GM12878 (cell line): ENCODE measurements around the gene FANCD2OS. TPM values are rescaled to one million over a fixed set of nuclear protein-coding genes. Genes with fewer than 3 reads are reported as not detected.
A peak's percentile ranks its signal among the peaks of the same experiment; 100 is the strongest.

Source experiments
- ATAC-seq: fragments of 200-7000 bp; cut with Tn5 transposase; 3 replicates; pipeline ENCODE4 v1.9.1; 2020; ENCODE audit warnings: mild to moderate bottlenecking, moderate library complexity
- BruUV-seq: library from RNA; stranded (reverse); fragments of 400-500 nt; replicated peaks from 2 replicates; lab custom pipeline; 2021; lab: Mats Ljungman, UMichigan
- CTCF ChIA-PET: fragments of 300-600 bp; sonication (Branson Sonifier 250); formaldehyde crosslinking; extraction: SDS; loops from one replicate; lab custom pipeline; 2021; ENCODE audit warnings: inconsistent platforms; lab: Yijun Ruan, JAX
- POLR2A ChIA-PET: fragments of 350-600 bp; formaldehyde crosslinking; extraction: SDS; loops from one replicate; lab custom pipeline; 2021; ENCODE audit warnings: inconsistent platforms; lab: Charles Lee
- RAD21 ChIA-PET: fragments of 300-600 bp; sonication (Branson Sonifier 250); formaldehyde crosslinking; loops from one replicate; lab custom pipeline; 2023; ENCODE audit warnings: antibody characterized with exemption; ENCODE audit not compliant: unreplicated experiment; lab: Charles Lee
- SMC1A ChIA-PET: fragments of 300-600 bp; sonication (Branson Sonifier 250); formaldehyde crosslinking; loops from one replicate; lab custom pipeline; 2023; ENCODE audit not compliant: unreplicated experiment, uncharacterized antibody; lab: Charles Lee
- DNase-seq: peaks from one replicate; pipeline ENCODE4 v3.0.0-alpha.2; 2011; ENCODE audit warnings: low read depth, low spot score
- FAIRE-seq: peaks from 3 replicates; lab custom pipeline; 2011; peaks lifted over from hg19 to GRCh38; lab: Jason Lieb, UNC
- H2AFZ ChIP-seq: 2 replicates; pipeline ENCODE4 v1.6.0; 2011; ENCODE audit warnings: low read depth, low read length, control low read depth; ENCODE audit not compliant: control insufficient read depth
- H3K27ac ChIP-seq: 2 replicates; pipeline ENCODE4 v1.5.1; 2011; ENCODE audit warnings: control low read depth; ENCODE audit not compliant: control insufficient read depth, insufficient read depth
- H3K27me3 ChIP-seq, 2 experiments: replicated peaks in 1 of 2; 2 replicates each; pipeline versions ENCODE4 v1.6.0 to v1.6.1; 2011; ENCODE audit warnings: low read length in 1 of 2; ENCODE audit not compliant: control insufficient read depth in 2 of 2, insufficient read depth in 2 of 2
- H3K36me3 ChIP-seq, 2 experiments: 2 replicates each; pipeline ENCODE4 v1.5.1; 2011; ENCODE audit warnings: low read length in 1 of 2; ENCODE audit not compliant: control insufficient read depth in 2 of 2, insufficient read depth in 2 of 2
- H3K4me1 ChIP-seq: 2 replicates; pipeline ENCODE4 v1.6.1; 2011; ENCODE audit warnings: mild to moderate bottlenecking, low read length, moderate library complexity, mixed read lengths; ENCODE audit not compliant: control insufficient read depth, insufficient read depth
- H3K4me2 ChIP-seq: 2 replicates; pipeline ENCODE4 v1.6.0; 2011; ENCODE audit warnings: control low read depth; ENCODE audit not compliant: control insufficient read depth, insufficient read depth
- H3K4me3 ChIP-seq: fragments of 200-600 bp; sonication (generic); 2 replicates; pipeline ENCODE4 v1.5.1; 2016
- H3K79me2 ChIP-seq: 2 replicates; pipeline ENCODE4 v1.6.0; 2011; ENCODE audit warnings: low read length; ENCODE audit not compliant: control insufficient read depth, insufficient read depth
- H3K9ac ChIP-seq: 2 replicates; pipeline ENCODE4 v1.8.0; 2011; ENCODE audit warnings: low read length, control low read depth, mixed read lengths; ENCODE audit not compliant: control insufficient read depth, insufficient read depth
- H3K9me3 ChIP-seq: replicated peaks from 3 replicates; pipeline ENCODE4 v1.5.1; 2011; ENCODE audit warnings: mild to moderate bottlenecking, low read length; ENCODE audit not compliant: control insufficient read depth, insufficient read depth
- H4K20me1 ChIP-seq: 2 replicates; pipeline ENCODE4 v1.6.0; 2011; ENCODE audit not compliant: control insufficient read depth, insufficient read depth
- CHD2 ChIP-seq: IDR thresholded peaks from 2 replicates; pipeline ENCODE4 v1.6.1; 2011; ENCODE audit warnings: low read depth, low read length, improper control_type of control experiment, borderline replicate concordance
- DPF2 ChIP-seq: fragments of 450-650 bp; IDR thresholded peaks from 2 replicates; pipeline ENCODE4 v1.6.1; 2017; ENCODE audit warnings: mild to moderate bottlenecking
- EP300 ChIP-seq, 2 experiments: fragments of 150-350 bp in 1 of 2; IDR thresholded peaks; 2 replicates each; pipeline ENCODE4 v1.6.1; 2011 to 2012; ENCODE audit warnings: low read depth in 2 of 2, low read length in 2 of 2, borderline replicate concordance in 1 of 2, improper control_type of control experiment in 1 of 2, inconsistent platforms in 1 of 2; ENCODE audit not compliant: control insufficient read depth in 1 of 2
- FOXM1 ChIP-seq: IDR thresholded peaks from 2 replicates; pipeline ENCODE4 v1.6.1; 2012; ENCODE audit warnings: low read depth, mild to moderate bottlenecking, inconsistent platforms, low read length, moderate library complexity
- GATAD2B ChIP-seq: fragments of 450-650 bp; conservative IDR thresholded peaks from 2 replicates; pipeline ENCODE4 v1.6.1; 2017; ENCODE audit warnings: low read depth, mild to moderate bottlenecking, moderate library complexity
- IKZF1 ChIP-seq: fragments of 450-650 bp; conservative IDR thresholded peaks from 2 replicates; pipeline ENCODE4 v1.6.1; 2017; ENCODE audit warnings: antibody characterized with exemption, mild to moderate bottlenecking
- IKZF2 ChIP-seq, 2 experiments: fragments of 450-650 bp; IDR thresholded peaks; 2 replicates each; pipeline ENCODE4 v1.6.1; 2017; ENCODE audit warnings: mild to moderate bottlenecking in 2 of 2, moderate library complexity in 2 of 2
- KDM1A ChIP-seq: fragments of 200-600 bp; sonication (generic); IDR thresholded peaks from 2 replicates; pipeline ENCODE4 v1.6.1; 2016; ENCODE audit warnings: borderline replicate concordance
- NFYA ChIP-seq: IDR thresholded peaks from 2 replicates; pipeline ENCODE4 v1.6.1; 2011; ENCODE audit warnings: low read depth, mild to moderate bottlenecking, low read length, improper control_type of control experiment, borderline replicate concordance
- NR2F1 ChIP-seq: fragments of 450-650 bp; conservative IDR thresholded peaks from 2 replicates; pipeline ENCODE4 v1.6.1; 2017; ENCODE audit warnings: mild to moderate bottlenecking
- RB1 ChIP-seq: fragments of 450-650 bp; formaldehyde crosslinking; IDR thresholded peaks from 2 replicates; pipeline ENCODE4 v1.6.1; 2017; ENCODE audit warnings: mild to moderate bottlenecking, borderline replicate concordance
- ZBTB4 ChIP-seq: fragments of 450-650 bp; formaldehyde crosslinking; IDR thresholded peaks from 2 replicates; pipeline ENCODE4 v1.4.0; 2022; ENCODE audit warnings: mild to moderate bottlenecking, moderate library complexity
- ZSCAN29 ChIP-seq: fragments of 450-650 bp; IDR thresholded peaks from 2 replicates; pipeline ENCODE4 v1.6.1; 2017; ENCODE audit warnings: mild to moderate bottlenecking, moderate library complexity
- WGBS: methylation state at CpG from one replicate; pipeline ENCODE4 v1.1.6; 2016; ENCODE audit warnings: low lambda C conversion rate; ENCODE audit not compliant: insufficient replicate concordance, insufficient coverage; ENCODE audit errors: missing lambda C conversion rate; 5-methylcytosine and 5-hydroxymethylcytosine counted together
- in situ Hi-C: fragments of 300-500 bp; cut with MboI; formaldehyde crosslinking; loops from 9 replicates; pipeline ENCODE4 v1.14.3; 2018; ENCODE audit warnings: mixed read lengths
- intact Hi-C: fragments of 100-400 bp; cut with micrococcal nuclease; formaldehyde crosslinking; loops from one replicate; pipeline ENCODE4 v1.14.2; 2022; ENCODE audit not compliant: unreplicated experiment
- polyA plus RNA-seq, 11 experiments: library from polyadenylated mRNA; depleted of rRNA in 4 of 11; unstranded in 6 of 11; stranded (reverse) in 5 of 11; fragments of >200 nt; fragmentation: Nextera tagmentation in 4 of 11; fragmentation: Illumina TruSeq in 1 of 11; extraction: Ambion mirVana in 4 of 11; extraction: Trizol in 1 of 11; gene quantifications; 1 replicate in 1 of 11; 2 replicates in 10 of 11; pipeline versions ENCODE4 v1.2.1 to v1.2.3, GENCODE V29; 2011 to 2016; ENCODE audit warnings: inconsistent platforms in 2 of 11, missing spikeins in 2 of 11, low read depth in 1 of 11
- total RNA-seq, 4 experiments: library from RNA; depleted of rRNA in 3 of 4; stranded (reverse); fragments of >200 nt in 3 of 4; fragmentation: Illumina TruSeq in 1 of 4; extraction: Trizol in 1 of 4; gene quantifications; 2 replicates each; pipeline versions ENCODE4 v1.2.1 to v1.2.3, GENCODE V29; 2013 to 2021
- TF ChIP-seq, protein P1 (sequence below), 3 experiments: IDR thresholded peaks in 2 of 3; conservative IDR thresholded peaks in 1 of 3; 2 replicates each; pipeline ENCODE4 v1.5.1; 2011; ENCODE audit warnings: low read depth in 3 of 3, low read length in 3 of 3, mild to moderate bottlenecking in 3 of 3, control low read depth in 2 of 3, moderate library complexity in 2 of 3, inconsistent platforms in 1 of 3, mixed read lengths in 1 of 3; ENCODE audit not compliant: control insufficient read depth in 2 of 3, insufficient read depth in 1 of 3; ENCODE audit errors: extremely low read depth in 1 of 3

Gene FANCD2OS
- total and polyA plus RNA-seq, 10 of the 15 experiments (the other 5 are each of a cell fraction or from before 2014, with no cell fraction given), result 0.38 to 0.42 TPM; not detected in 8

GRCh38 chr3:10122724-10123123 is 14.7 kb upstream of the FANCD2OS start (continued):
- TF ChIP-seq NFYA (no peak), NR2F1 (no peak), KDM1A (no peak), GATAD2B (no peak), RB1 (no peak), DPF2 (no peak), ZSCAN29 (no peak)
- TF ChIP-seq, protein P1, sequence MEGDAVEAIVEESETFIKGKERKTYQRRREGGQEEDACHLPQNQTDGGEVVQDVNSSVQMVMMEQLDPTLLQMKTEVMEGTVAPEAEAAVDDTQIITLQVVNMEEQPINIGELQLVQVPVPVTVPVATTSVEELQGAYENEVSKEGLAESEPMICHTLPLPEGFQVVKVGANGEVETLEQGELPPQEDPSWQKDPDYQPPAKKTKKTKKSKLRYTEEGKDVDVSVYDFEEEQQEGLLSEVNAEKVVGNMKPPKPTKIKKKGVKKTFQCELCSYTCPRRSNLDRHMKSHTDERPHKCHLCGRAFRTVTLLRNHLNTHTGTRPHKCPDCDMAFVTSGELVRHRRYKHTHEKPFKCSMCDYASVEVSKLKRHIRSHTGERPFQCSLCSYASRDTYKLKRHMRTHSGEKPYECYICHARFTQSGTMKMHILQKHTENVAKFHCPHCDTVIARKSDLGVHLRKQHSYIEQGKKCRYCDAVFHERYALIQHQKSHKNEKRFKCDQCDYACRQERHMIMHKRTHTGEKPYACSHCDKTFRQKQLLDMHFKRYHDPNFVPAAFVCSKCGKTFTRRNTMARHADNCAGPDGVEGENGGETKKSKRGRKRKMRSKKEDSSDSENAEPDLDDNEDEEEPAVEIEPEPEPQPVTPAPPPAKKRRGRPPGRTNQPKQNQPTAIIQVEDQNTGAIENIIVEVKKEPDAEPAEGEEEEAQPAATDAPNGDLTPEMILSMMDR (IDR thresholded peaks at IDR 0.05 in 2 of 3, conservative IDR thresholded peaks at IDR 0.05 in 1 of 3; ENCODE audit: control insufficient read depth in 2 of 3, extremely low read depth in 1 of 3, insufficient read depth in 1 of 3, low read depth in 3 of 3, low read length in 3 of 3), result no peak

DNA sequence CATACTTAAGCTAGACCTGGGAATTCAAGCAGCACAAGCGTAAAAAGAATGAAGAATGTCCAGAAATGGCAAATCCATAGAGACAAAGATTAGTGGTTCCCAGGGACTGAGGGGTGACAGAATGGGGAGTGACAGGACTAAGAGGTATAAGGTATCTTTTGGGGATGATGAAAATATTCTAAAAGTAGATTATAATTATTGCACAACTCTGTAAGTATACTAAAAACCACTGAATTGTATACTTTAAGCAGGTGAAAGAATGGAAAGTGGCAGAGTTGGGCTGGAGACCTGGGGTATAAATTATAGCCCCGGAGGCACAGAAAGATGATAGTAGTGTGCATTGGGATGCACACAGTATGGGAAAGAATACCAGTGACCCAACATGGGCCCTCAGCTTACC is 13.0 kb upstream of the FANCD2OS start:
- DNase-seq (no peak), FAIRE-seq (no peak), ATAC-seq (no peak)
- ChIA-PET RAD21 (no interaction called here), CTCF (no interaction called here), SMC1A (no interaction called here), POLR2A (no interaction called here)
- peaks cover 3% of the 10 kb centered on the region; the same call in 1 of the 2 replicates for H3K4me1 ChIP-seq
- 98% methylated on average over 2 of the region's 2 CpGs for WGBS
- no peaks in the 10 kb centered on the region; the same call in 1 of the 2 replicates for H4K20me1 ChIP-seq
- no TSS peak for BruUV-seq
- no peak overlapping the region for H3K27ac ChIP-seq
- intact Hi-C loops, result no loop called here
- H3K27me3 ChIP-seq, result no peaks in the 10 kb centered on the region
- H3K4me3 ChIP-seq, result no peak overlapping the region
- in situ Hi-C loops, result no loop called here
- no peaks in the 10 kb centered on the region for H3K9me3 ChIP-seq
- peak overlapping the region; percentile 25; the same call in 1 of the 2 replicates for H3K4me2 ChIP-seq
- H2AFZ ChIP-seq, result no peak overlapping the region
- TF ChIP-seq IKZF1, result no peak
- no peak for TF ChIP-seq EP300 (IDR thresholded peaks at IDR 0.05; ENCODE audit: borderline replicate concordance in 1 of 2, control insufficient read depth in 1 of 2, low read depth in 2 of 2, low read length in 2 of 2)
- TF ChIP-seq CHD2, result no peak
- no peak for TF ChIP-seq ZBTB4
- TF ChIP-seq FOXM1, result no peak
- no peak for TF ChIP-seq IKZF2 (IDR thresholded peaks at IDR 0.05)
- H3K9ac ChIP-seq, result no peak overlapping the region
- peaks cover 62% of the 10 kb centered on the region for H3K79me2 ChIP-seq
- peaks cover 1 to 18% of the 10 kb centered on the region in 2 experiments for H3K36me3 ChIP-seq
